ENCODE results near the gene S100PBP. TPM values are rescaled to one million over a fixed set of nuclear protein-coding genes. Genes with fewer than 3 reads are reported as not detected.

Gene S100PBP
- total RNA-seq, 3 donors from 2014 or later = 25.0 to 49.0 (median 29.5) TPM

DNA sequence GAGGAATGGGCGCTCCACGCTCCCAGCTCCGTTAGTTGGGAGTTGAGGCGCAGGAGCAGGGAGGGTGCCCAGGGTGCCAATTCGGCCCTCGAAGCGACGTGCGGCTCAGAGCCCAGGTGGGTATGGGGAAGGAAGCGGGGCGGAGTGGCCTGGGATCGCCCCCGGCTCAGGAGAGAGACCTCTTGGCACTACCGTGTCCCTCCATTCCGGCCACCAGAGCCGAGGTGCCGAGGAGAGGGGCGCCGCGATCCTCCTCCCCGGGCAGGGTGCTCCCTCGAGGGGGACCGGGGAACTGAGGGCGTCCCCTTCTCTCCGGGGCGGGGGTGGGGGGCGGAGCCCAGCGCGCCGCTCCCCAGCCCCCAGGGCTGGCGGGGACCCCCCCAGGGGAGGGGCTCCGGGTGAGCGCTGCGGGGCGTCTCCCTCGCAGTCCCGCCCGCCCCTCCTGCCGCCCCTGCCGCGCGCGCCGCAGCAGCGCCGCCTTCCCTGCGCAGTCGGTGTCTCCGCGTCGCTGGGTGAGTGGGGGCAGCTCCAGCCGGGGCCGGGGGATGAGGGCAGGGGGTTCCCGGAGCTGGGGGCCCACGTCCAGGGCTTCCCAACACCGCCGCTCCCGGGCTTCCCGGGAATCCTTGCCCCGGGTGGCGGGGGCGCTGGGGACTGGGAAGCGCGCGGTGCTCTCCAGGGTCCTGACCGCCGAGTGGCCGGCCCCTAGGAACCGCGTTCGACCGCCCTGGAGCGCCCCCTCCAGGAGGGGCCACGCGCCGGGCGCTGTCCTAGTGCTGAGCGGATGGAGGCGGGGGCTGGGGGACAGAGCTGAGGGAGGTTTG is 68.8 kb downstream of the S100PBP start, which contains the start of gene HPCA:
Gene HPCA (plus strand): TSS at position 488 of the 824 bp plus-strand sequence. CDS start 2,408 bp downstream, outside the sequence.
- TF ChIP-seq POLR2A (IDR thresholded peaks at IDR 0.05) (no peak), POLR2AphosphoS5 (IDR thresholded peaks at IDR 0.05) (no peak)
- TF ChIP-seq, protein P1, sequence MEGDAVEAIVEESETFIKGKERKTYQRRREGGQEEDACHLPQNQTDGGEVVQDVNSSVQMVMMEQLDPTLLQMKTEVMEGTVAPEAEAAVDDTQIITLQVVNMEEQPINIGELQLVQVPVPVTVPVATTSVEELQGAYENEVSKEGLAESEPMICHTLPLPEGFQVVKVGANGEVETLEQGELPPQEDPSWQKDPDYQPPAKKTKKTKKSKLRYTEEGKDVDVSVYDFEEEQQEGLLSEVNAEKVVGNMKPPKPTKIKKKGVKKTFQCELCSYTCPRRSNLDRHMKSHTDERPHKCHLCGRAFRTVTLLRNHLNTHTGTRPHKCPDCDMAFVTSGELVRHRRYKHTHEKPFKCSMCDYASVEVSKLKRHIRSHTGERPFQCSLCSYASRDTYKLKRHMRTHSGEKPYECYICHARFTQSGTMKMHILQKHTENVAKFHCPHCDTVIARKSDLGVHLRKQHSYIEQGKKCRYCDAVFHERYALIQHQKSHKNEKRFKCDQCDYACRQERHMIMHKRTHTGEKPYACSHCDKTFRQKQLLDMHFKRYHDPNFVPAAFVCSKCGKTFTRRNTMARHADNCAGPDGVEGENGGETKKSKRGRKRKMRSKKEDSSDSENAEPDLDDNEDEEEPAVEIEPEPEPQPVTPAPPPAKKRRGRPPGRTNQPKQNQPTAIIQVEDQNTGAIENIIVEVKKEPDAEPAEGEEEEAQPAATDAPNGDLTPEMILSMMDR (IDR thresholded peaks at IDR 0.05) = peak in 1 of 3 donors; percentile 21
- H3K4me1 ChIP-seq = peaks cover 0 to 10% of the 10 kb centered on the region in 2 donors
- H3K27ac ChIP-seq = no peak within 1 kb of the TSS
- intact Hi-C loops (cut with DNase I; ENCODE audit: low total_unique reads) = no loop called here
- no peaks in the 10 kb centered on the region for H3K9me3 ChIP-seq
- H3K36me3 ChIP-seq = no peaks in the 10 kb centered on the region
- peak within 1 kb of the TSS in 2 of 3 donors; percentile 13 to 56 for H3K4me3 ChIP-seq
- DNase-seq (ENCODE audit: low spot score in 2 of 2) = peak in 1 of 2 donors; percentile 65
- H3K27me3 ChIP-seq = peaks cover 10 to 44% of the 10 kb centered on the region in 2 donors

DNA sequence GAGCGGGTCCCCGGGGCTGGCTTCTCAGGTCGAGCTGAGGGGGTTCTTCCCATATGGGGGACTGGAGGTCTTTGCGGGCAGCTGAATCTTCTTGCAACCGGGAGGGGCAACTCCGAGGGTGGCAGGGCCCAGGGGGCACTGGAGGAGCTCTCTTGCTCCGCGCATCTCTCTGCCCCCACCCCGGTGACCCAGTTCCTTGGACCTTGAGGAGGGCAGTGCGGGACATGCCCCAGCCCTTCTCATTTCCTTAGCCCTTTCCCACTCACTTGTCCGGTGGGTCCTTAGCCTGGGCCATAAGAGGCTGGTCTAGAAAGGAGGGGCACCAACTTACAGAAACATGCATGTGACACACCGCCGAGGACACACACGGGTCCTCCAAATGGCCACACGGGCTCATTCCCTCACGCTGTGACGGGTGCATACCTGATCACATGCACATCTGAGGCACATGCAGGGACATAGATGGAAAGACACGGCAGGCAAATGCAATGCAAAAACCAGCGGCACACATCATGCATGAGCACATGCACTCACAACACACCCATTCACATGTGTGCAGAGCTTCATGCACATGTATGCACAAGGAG is 69.5 kb downstream of the S100PBP start:
- peak overlapping the region in 1 of 3 donors; percentile 56 for H3K4me3 ChIP-seq
- no peaks in the 10 kb centered on the region for H3K36me3 ChIP-seq
- H3K27ac ChIP-seq = no peak overlapping the region
- H3K27me3 ChIP-seq = peaks cover 10 to 44% of the 10 kb centered on the region in 2 donors
- DNase-seq (ENCODE audit: low spot score in 2 of 2) = no peak
- no peaks in the 10 kb centered on the region for H3K9me3 ChIP-seq
- TF ChIP-seq POLR2A (IDR thresholded peaks at IDR 0.05) = no peak
- TF ChIP-seq, protein P1 (IDR thresholded peaks at IDR 0.05) = no peak
- no peak for TF ChIP-seq POLR2AphosphoS5 (IDR thresholded peaks at IDR 0.05)
- intact Hi-C loops (cut with DNase I; ENCODE audit: low total_unique reads) = no loop called here
- H3K4me1 ChIP-seq = peaks cover 0 to 10% of the 10 kb centered on the region in 2 donors

GRCh38 chr1:32887623-32888022 is 70.2 kb downstream of the S100PBP start:
- no peak for DNase-seq (ENCODE audit: low spot score in 2 of 2)
- Histone ChIP-seq H3K4me1 (peaks cover 0 to 10% of the 10 kb centered on the region in 2 donors), H3K27me3 (peaks cover 10 to 44% of the 10 kb centered on the region in 2 donors), H3K36me3 (no peaks in the 10 kb centered on the region), H3K9me3 (no peaks in the 10 kb centered on the region), H3K4me3 (no peak overlapping the region), H3K27ac (no peak overlapping the region)
- intact Hi-C loops (cut with DNase I; ENCODE audit: low total_unique reads) = no loop called here
- TF ChIP-seq POLR2A (IDR thresholded peaks at IDR 0.05) (no peak), POLR2AphosphoS5 (IDR thresholded peaks at IDR 0.05) (no peak)
- TF ChIP-seq, protein P1 (IDR thresholded peaks at IDR 0.05) = no peak

- intact Hi-C loops (cut with DNase I; ENCODE audit: low total_unique reads) = no loop called here
- no peak overlapping the region for H3K27ac ChIP-seq
- TF ChIP-seq POLR2A (IDR thresholded peaks at IDR 0.05) (no peak), POLR2AphosphoS5 (IDR thresholded peaks at IDR 0.05) (no peak)
- TF ChIP-seq, protein P1 (IDR thresholded peaks at IDR 0.05) = no peak
- H3K4me1 ChIP-seq = peaks cover 4 to 10% of the 10 kb centered on the region in 2 donors
- no peaks in the 10 kb centered on the region for H3K9me3 ChIP-seq
- H3K4me3 ChIP-seq = no peak overlapping the region
- DNase-seq (ENCODE audit: low spot score in 2 of 2) = no peak
- H3K27me3 ChIP-seq = peaks cover 10 to 44% of the 10 kb centered on the region in 2 donors
- H3K36me3 ChIP-seq = no peaks in the 10 kb centered on the region
These were observed 70.7 kb downstream of the S100PBP start for GRCh38 chr1:32888134-32888533.

All from breast epithelium (tissue), 4 donors.